Heart left ventricle (tissue), 13 donors: ENCODE data around the gene RTN1.

Source experiments
- POLR2A ChIP-seq, 2 donors: fragments of 450-650 bp; IDR thresholded peaks; one replicate each; pipeline ENCODE4 v1.6.1; 2017; ENCODE audit warnings: antibody characterized with exemption in 2 of 2, mild to moderate bottlenecking in 2 of 2, moderate library complexity in 2 of 2
- TF ChIP-seq, protein P1 (sequence below), 12 donors: fragments of 200-600 bp; sonication (generic) in 4 of 12; IDR thresholded peaks; one replicate each; pipeline versions ENCODE4 v1.5.0 to v1.8.0; 2018 to 2022; ENCODE audit warnings: antibody characterized with exemption in 12 of 12, mild to moderate bottlenecking in 5 of 12
- donor health status: ischemic (EF 13 %, LVEDD 7.1; RV severe dilation, severe dysfunction).
- donor health status: DM: no; HTN: yes; CAD: no.
- donor health status: DM: no; HTN: no; CAD: no.
- donor health status: ischemic (EF 25% LVEDD 6.9; RV normal size, moderate dysfunction).
- donor health status: ischemic (EF 25% LVEDD 5.7; RV mildly dilated, moderate dysfunction).
- donor health status: ischemic (EF 35%, LVEDD 5.7; RV mildly dilated, moderate dysfunction).
- donor health status: nonischemic (EF 11% LVEDD 7.7; RV severe dilation, severe dysfunction).
- donor health status: DM: yes; HTN: yes; CAD: no.
- donor health status: PGD.
- donor health status: ischemic (EF 29% LVEDD 5.4; RV normal size, mild dysfunction).
- donor health status: nonischemic (EF 23%, LVEDD 6.1; RV moderate dilation, normal function).

DNA sequence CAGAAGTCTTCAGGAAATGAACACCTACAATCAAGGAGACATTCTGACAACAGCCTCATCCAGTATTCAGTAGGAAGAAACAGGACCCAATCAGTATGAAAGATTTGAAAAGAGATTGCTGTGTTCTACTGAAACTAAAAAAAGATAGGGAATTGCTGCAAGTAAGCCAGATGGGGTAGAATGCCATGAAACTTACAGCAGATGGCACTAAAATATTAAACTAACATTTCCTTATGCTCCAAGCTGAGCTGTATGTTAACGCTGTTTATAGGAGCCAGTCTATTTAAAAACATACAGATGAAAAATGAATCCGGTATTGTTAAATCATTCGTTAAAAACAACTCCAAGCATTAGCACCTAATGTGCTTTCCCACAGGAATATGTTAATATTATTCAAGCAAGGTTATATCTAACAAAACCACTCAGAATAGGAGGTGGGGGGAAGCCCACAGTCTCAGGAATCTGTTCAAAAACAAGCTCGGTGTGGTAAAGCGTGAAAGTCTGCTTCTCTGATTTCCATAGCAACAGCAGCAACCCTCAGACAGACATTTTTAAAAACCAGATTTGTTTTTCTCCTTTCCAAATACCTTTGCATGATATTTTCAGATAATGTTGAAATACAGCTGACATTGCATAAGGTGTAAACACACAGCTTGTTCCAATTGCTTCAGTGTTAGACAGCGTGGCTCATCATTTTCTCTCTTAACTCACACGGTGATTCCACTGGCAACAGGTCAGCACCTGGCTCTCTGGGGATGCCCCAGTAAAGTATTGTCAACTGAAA lies 162.6 kb downstream of the RTN1 start:
- TF ChIP-seq, protein P1, sequence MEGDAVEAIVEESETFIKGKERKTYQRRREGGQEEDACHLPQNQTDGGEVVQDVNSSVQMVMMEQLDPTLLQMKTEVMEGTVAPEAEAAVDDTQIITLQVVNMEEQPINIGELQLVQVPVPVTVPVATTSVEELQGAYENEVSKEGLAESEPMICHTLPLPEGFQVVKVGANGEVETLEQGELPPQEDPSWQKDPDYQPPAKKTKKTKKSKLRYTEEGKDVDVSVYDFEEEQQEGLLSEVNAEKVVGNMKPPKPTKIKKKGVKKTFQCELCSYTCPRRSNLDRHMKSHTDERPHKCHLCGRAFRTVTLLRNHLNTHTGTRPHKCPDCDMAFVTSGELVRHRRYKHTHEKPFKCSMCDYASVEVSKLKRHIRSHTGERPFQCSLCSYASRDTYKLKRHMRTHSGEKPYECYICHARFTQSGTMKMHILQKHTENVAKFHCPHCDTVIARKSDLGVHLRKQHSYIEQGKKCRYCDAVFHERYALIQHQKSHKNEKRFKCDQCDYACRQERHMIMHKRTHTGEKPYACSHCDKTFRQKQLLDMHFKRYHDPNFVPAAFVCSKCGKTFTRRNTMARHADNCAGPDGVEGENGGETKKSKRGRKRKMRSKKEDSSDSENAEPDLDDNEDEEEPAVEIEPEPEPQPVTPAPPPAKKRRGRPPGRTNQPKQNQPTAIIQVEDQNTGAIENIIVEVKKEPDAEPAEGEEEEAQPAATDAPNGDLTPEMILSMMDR (IDR thresholded peaks at IDR 0.05), result peak in 1 of 12 donors; percentile 8
- no peak for TF ChIP-seq POLR2A (IDR thresholded peaks at IDR 0.05)
